ENCODE data around the gene MSANTD7. TPM values are rescaled to one million over a fixed set of nuclear protein-coding genes. Genes with fewer than 3 reads are reported as not detected.

The MSANTD7 gene
- total and polyA plus RNA-seq, 2 donors, result 6.6 to 15.6 TPM

Other genes with a start within 250 kb of the MSANTD7 start
- gene FAM107B, start 63.4 kb upstream of the MSANTD7 start, total RNA-seq, result 49.1 TPM
- gene FAM107B, start 63.4 kb upstream of the MSANTD7 start, polyA plus RNA-seq, result 52.3 TPM
- gene CDNF, start 269 bp upstream of the MSANTD7 start, total RNA-seq, result 1.0 TPM
- gene CDNF, start 269 bp upstream of the MSANTD7 start, polyA plus RNA-seq, result 3.6 TPM
- gene HSPA14, start within 50 bp of the MSANTD7 start, total RNA-seq, result 35.2 TPM
- gene HSPA14, start within 50 bp of the MSANTD7 start, polyA plus RNA-seq, result 24.0 TPM
- gene SUV39H2, start 40.6 kb downstream of the MSANTD7 start, total RNA-seq, result 16.4 TPM
- gene SUV39H2, start 40.6 kb downstream of the MSANTD7 start, polyA plus RNA-seq, result 4.2 TPM
- 22.3 TPM for gene DCLRE1C, start 115.8 kb downstream of the MSANTD7 start, total RNA-seq
- 9.5 TPM for gene DCLRE1C, start 115.8 kb downstream of the MSANTD7 start, polyA plus RNA-seq
- 0.76 TPM for gene MEIG1, start 121.1 kb downstream of the MSANTD7 start, total RNA-seq
- 2.2 TPM for gene MEIG1, start 121.1 kb downstream of the MSANTD7 start, polyA plus RNA-seq
- 0.09 TPM for gene OLAH, start 205.6 kb downstream of the MSANTD7 start, total RNA-seq
- 14.4 TPM for gene OLAH, start 205.6 kb downstream of the MSANTD7 start, polyA plus RNA-seq

Measured in thymus (tissue), 2 donors.